ACHN (cell line): ENCODE data around the gene HCN4.

Experiments used
- DNase-seq: peaks from one replicate; pipeline ENCODE4 v3.0.0-alpha.2; 2015
- in situ Hi-C: cut with HindIII; loops from 2 replicates; pipeline ENCODE4 v1.10.0; 2017; ENCODE audit warnings: low sequenced_read_pairs, low pct_ligation_motif_present, low pct_unique_long_range_greater_than_20kb

Gene HCN4

GRCh38 chr15:73383310-73384189 is 14.8 kb upstream of the HCN4 start:
- in situ Hi-C loops, result no loop called here
- no peak for DNase-seq

- in situ Hi-C loops, result no loop called here
These were observed 13.4 kb upstream of the HCN4 start for GRCh38 chr15:73382115-73382514.

GRCh38 chr15:73380661-73381060 is 11.9 kb upstream of the HCN4 start:
- in situ Hi-C loops, result no loop called here

More at GRCh38 chr15:73382115-73382514, 13.4 kb upstream of the HCN4 start:
- no peak for DNase-seq

GRCh38 chr15:73378089-73378488 is 9.3 kb upstream of the HCN4 start:
- in situ Hi-C loops, result no loop called here
- no peak for DNase-seq

More at GRCh38 chr15:73380661-73381060, 11.9 kb upstream of the HCN4 start:
- DNase-seq, result no peak

- in situ Hi-C loops, result no loop called here
- no peak for DNase-seq
These were observed 7.1 kb upstream of the HCN4 start for GRCh38 chr15:73375755-73376305.

GRCh38 chr15:73375012-73375411 is 6.3 kb upstream of the HCN4 start:
- no peak for DNase-seq
- in situ Hi-C loops, result no loop called here

GRCh38 chr15:73374604-73375003 is 5.8 kb upstream of the HCN4 start:
- in situ Hi-C loops, result no loop called here
- DNase-seq, result no peak

GRCh38 chr15:73373221-73373620 is 4.5 kb upstream of the HCN4 start:
- in situ Hi-C loops, result no loop called here
- no peak for DNase-seq

GRCh38 chr15:73371812-73372211 is 3.1 kb upstream of the HCN4 start:
- DNase-seq, result no peak
- in situ Hi-C loops, result no loop called here

GRCh38 chr15:73370151-73370550 is 1.4 kb upstream of the HCN4 start:
- DNase-seq, result no peak
- in situ Hi-C loops, result no loop called here

GRCh38 chr15:73369154-73369694 is 466 bp upstream of the HCN4 start:
- in situ Hi-C loops, result no loop called here
- DNase-seq, result no peak

GRCh38 chr15:73367624-73368300 is 996 bp downstream of the HCN4 start:
- DNase-seq, result no peak
- in situ Hi-C loops, result no loop called here

GRCh38 chr15:73366766-73367623 is 1.8 kb downstream of the HCN4 start:
- in situ Hi-C loops, result no loop called here
- DNase-seq, result no peak

- DNase-seq, result no peak
- in situ Hi-C loops, result no loop called here
These were observed 4.7 kb downstream of the HCN4 start for GRCh38 chr15:73364070-73364469.

- DNase-seq, result no peak
- in situ Hi-C loops, result no loop called here
These were observed 5.9 kb downstream of the HCN4 start for GRCh38 chr15:73362900-73363299.

- in situ Hi-C loops, result no loop called here
- no peak for DNase-seq
These were observed 7.4 kb downstream of the HCN4 start for GRCh38 chr15:73361337-73361736.

GRCh38 chr15:73359651-73360050 is 9.1 kb downstream of the HCN4 start:
- in situ Hi-C loops, result no loop called here
- DNase-seq, result no peak

- in situ Hi-C loops, result no loop called here
- no peak for DNase-seq
These were observed 10.6 kb downstream of the HCN4 start for GRCh38 chr15:73357999-73358665.
